ENCODE measurements around the gene C1orf35.

DNA sequence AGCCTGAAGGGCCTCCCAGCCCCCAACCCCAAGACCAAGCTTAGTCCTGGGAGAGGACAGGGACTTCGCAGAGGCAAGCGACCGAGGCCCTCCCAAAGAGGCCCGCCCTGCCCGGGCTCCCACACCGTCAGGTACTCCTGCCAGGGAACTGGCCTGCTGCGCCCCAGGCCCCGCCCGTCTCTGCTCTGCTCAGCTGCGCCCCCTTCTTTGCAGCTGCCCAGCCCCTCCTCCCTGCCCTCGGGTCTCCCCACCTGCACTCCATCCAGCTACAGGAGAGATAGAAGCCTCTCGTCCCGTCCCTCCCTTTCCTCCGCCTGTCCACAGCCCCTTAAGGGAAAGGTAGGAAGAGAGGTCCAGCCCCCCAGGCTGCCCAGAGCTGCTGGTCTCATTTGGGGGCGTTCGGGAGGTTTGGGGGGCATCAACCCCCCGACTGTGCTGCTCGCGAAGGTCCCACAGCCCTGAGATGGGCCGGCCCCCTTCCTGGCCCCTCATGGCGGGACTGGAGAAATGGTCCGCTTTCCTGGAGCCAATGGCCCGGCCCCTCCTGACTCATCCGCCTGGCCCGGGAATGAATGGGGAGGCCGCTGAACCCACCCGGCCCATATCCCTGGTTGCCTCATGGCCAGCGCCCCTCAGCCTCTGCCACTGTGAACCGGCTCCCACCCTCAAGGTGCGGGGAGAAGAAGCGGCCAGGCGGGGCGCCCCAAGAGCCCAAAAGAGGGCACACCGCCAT is 42.5 kb downstream of the C1orf35 start:
- TF ChIP-seq, protein P1, sequence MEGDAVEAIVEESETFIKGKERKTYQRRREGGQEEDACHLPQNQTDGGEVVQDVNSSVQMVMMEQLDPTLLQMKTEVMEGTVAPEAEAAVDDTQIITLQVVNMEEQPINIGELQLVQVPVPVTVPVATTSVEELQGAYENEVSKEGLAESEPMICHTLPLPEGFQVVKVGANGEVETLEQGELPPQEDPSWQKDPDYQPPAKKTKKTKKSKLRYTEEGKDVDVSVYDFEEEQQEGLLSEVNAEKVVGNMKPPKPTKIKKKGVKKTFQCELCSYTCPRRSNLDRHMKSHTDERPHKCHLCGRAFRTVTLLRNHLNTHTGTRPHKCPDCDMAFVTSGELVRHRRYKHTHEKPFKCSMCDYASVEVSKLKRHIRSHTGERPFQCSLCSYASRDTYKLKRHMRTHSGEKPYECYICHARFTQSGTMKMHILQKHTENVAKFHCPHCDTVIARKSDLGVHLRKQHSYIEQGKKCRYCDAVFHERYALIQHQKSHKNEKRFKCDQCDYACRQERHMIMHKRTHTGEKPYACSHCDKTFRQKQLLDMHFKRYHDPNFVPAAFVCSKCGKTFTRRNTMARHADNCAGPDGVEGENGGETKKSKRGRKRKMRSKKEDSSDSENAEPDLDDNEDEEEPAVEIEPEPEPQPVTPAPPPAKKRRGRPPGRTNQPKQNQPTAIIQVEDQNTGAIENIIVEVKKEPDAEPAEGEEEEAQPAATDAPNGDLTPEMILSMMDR (conservative IDR thresholded peaks at IDR 0.05), result no peak
- no peak for TF ChIP-seq ZFX (IDR thresholded peaks at IDR 0.05)

Measured in C4-2B (cell line).